Erythroblast (primary cell): Measurements from ENCODE around the gene OPALIN.

Experiments
- GATA1 ChIP-seq: IDR thresholded peaks from 2 replicates; pipeline ENCODE4 v1.6.1; 2011; ENCODE audit warnings: low read depth, mild to moderate bottlenecking, control low read depth, low read length, moderate library complexity
- POLR2A ChIP-seq: IDR thresholded peaks from 2 replicates; pipeline ENCODE4 v1.6.1; 2011; ENCODE audit warnings: mild to moderate bottlenecking, low read length

DNA sequence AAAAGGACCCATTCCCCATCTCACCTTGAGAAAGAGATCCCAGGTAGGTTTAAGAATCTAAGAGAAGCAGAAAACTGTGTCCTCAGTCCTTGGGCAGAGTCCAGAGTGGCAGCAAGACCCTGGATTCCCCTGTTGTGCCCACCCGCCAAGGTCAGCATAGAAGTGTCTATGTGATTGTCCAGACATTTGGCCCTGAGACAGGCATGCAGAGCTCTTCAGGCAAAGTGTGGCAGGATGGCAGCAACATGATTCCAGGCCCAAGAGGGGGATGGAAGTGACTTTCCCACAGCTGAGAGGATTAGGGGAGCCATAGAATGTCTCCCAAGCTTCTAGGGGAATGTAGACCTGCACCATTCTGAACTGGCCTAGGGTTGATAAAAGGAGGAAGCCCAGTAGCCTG lies 39.1 kb upstream of the OPALIN start:
- TF ChIP-seq POLR2A (no peak), GATA1 (no peak)
